Caco-2 (cell line): ENCODE data around the gene SEPTIN8. TPM values are rescaled to one million over a fixed set of nuclear protein-coding genes. Genes with fewer than 3 reads are reported as not detected.

Experiments used
- BruUV-seq: library from RNA; stranded (reverse); fragments of 400-500 nt; replicated peaks from 2 replicates; lab custom pipeline; 2021; lab: Mats Ljungman, UMichigan
- CTCF ChIA-PET: fragments of 300-600 bp; sonication (Branson Sonifier 250); formaldehyde crosslinking; loops from one replicate; lab custom pipeline; 2022; ENCODE audit warnings: antibody characterized with exemption; lab: Charles Lee
- POLR2A ChIA-PET: fragments of 300-600 bp; sonication (Branson Sonifier 250); formaldehyde crosslinking; loops from one replicate; lab custom pipeline; 2022; ENCODE audit warnings: antibody characterized with exemption; lab: Charles Lee
- DNase-seq, 2 experiments: peaks; one replicate each; pipeline versions ENCODE4 v3.0.0 to v3.0.0-alpha.2; 2020 to 2022
- H3K27me3 ChIP-seq: replicated peaks from 2 replicates; pipeline ENCODE4 v1.6.0; 2011; ENCODE audit warnings: low read length; ENCODE audit not compliant: control insufficient read depth, insufficient read depth
- H3K36me3 ChIP-seq: 2 replicates; pipeline ENCODE4 v1.5.1; 2011; ENCODE audit warnings: low read length; ENCODE audit not compliant: control insufficient read depth, insufficient read depth
- H3K4me1 ChIP-seq: fragments of 250-450 bp; sonication (Bioruptor Pico); 2 replicates; pipeline ENCODE4 v1.5.1; 2020; ENCODE audit warnings: mild to moderate bottlenecking
- H3K4me3 ChIP-seq: 2 replicates; pipeline ENCODE4 v1.5.1; 2011; ENCODE audit warnings: low read depth, mild to moderate bottlenecking, control low read depth, low read length
- H3K9me3 ChIP-seq: fragments of 250-450 bp; sonication (Bioruptor Pico); 2 replicates; pipeline ENCODE4 v1.5.1; 2020; ENCODE audit warnings: mild to moderate bottlenecking, moderate library complexity
- H3K27ac Mint-ChIP-seq: one replicate; pipeline ENCODE4 v1.8.0; 2022; ENCODE audit warnings: mixed read lengths; ENCODE audit not compliant: unreplicated experiment
- H3K27me3 Mint-ChIP-seq: one replicate; pipeline ENCODE4 v1.8.0; 2022; ENCODE audit warnings: mixed read lengths; ENCODE audit not compliant: insufficient read depth, unreplicated experiment
- H3K36me3 Mint-ChIP-seq: one replicate; pipeline ENCODE4 v1.8.0; 2022; ENCODE audit warnings: mild to moderate bottlenecking, mixed read lengths; ENCODE audit not compliant: insufficient read depth, unreplicated experiment
- H3K4me1 Mint-ChIP-seq: one replicate; pipeline ENCODE4 v1.8.0; 2022; ENCODE audit warnings: low read depth, mixed read lengths; ENCODE audit not compliant: unreplicated experiment
- H3K4me3 Mint-ChIP-seq: one replicate; pipeline ENCODE4 v1.8.0; 2022; ENCODE audit warnings: mild to moderate bottlenecking, moderate library complexity, mixed read lengths; ENCODE audit not compliant: unreplicated experiment
- H3K9me3 Mint-ChIP-seq: one replicate; pipeline ENCODE4 v1.8.0; 2022; ENCODE audit warnings: mixed read lengths; ENCODE audit not compliant: unreplicated experiment
- CTCF ChIP-seq, 2 experiments: fragments of 200-600 bp in 1 of 2; IDR thresholded peaks; 1 replicate in 1 of 2; 2 replicates in 1 of 2; pipeline versions ENCODE4 v1.5.1 to v1.8.0; 2011 to 2022; ENCODE audit warnings: antibody characterized with exemption in 1 of 2, control low read depth in 1 of 2, inconsistent platforms in 1 of 2, low read depth in 1 of 2, low read length in 1 of 2, mild to moderate bottlenecking in 1 of 2, moderate library complexity in 1 of 2; ENCODE audit not compliant: insufficient read depth in 1 of 2, severe bottlenecking in 1 of 2, unreplicated experiment in 1 of 2
- intact Hi-C: fragments of 100-400 bp; cut with micrococcal nuclease; formaldehyde crosslinking; loops from one replicate; pipeline ENCODE4 v1.10.0; 2022; ENCODE audit not compliant: unreplicated experiment
- total RNA-seq: library from RNA; stranded (reverse); gene quantifications from 2 replicates; pipeline ENCODE4 v1.2.3, GENCODE V29; 2022

The SEPTIN8 gene
- total RNA-seq, 1 experiment from 2014 or later = 60.7 TPM

- no peak for TF ChIP-seq CTCF (IDR thresholded peaks at IDR 0.05; ENCODE audit: insufficient read depth in 1 of 2, low read depth in 1 of 2, low read length in 1 of 2, severe bottlenecking in 1 of 2, unreplicated experiment in 1 of 2)
- Mint-ChIP-seq H3K36me3 (no peaks in the 10 kb centered on the region), H3K9me3 (no peaks in the 10 kb centered on the region), H3K4me3 (peak overlapping the region; percentile 76), H3K4me1 (peaks cover 11% of the 10 kb centered on the region), H3K27ac (no peak overlapping the region), H3K27me3 (no peaks in the 10 kb centered on the region)
- Histone ChIP-seq H3K36me3 (no peaks in the 10 kb centered on the region), H3K4me3 (peak overlapping the region; percentile 44), H3K9me3 (no peaks in the 10 kb centered on the region), H3K27me3 (no peaks in the 10 kb centered on the region), H3K4me1 (peaks cover 10% of the 10 kb centered on the region)
- no TSS peak for BruUV-seq
- ChIA-PET POLR2A (interaction anchor here (0.6 kb wide), 1 partner anchor 213 kb away, joined by 4 read pairs; no protein-coding TSS in a partner anchor), CTCF (interaction anchor here (0.6 kb wide), 2 partner anchors 23 to 64 kb away, joined by 3 to 4 read pairs; no protein-coding TSS in a partner anchor)
- intact Hi-C loops = loop anchor here (10.0 kb wide), 1 partner anchor 427 kb away; no protein-coding TSS in a partner anchor
- no peak for DNase-seq
These were observed 35.2 kb upstream of the SEPTIN8 start for GRCh38 chr5:132812123-132812765.

GRCh38 chr5:132810605-132811004 is 33.6 kb upstream of the SEPTIN8 start:
- ChIA-PET POLR2A (no interaction called here), CTCF (no interaction called here)
- H3K36me3 ChIP-seq = no peaks in the 10 kb centered on the region
- intact Hi-C loops = loop anchor here (10.0 kb wide), 1 partner anchor 426 kb away; no protein-coding TSS in a partner anchor
- H3K27me3 Mint-ChIP-seq = no peaks in the 10 kb centered on the region
- H3K27ac Mint-ChIP-seq = no peak overlapping the region
- no peak for DNase-seq
- peaks cover 13% of the 10 kb centered on the region for H3K4me1 Mint-ChIP-seq
- H3K4me3 Mint-ChIP-seq = no peak overlapping the region
- BruUV-seq = no TSS peak
- H3K4me1 ChIP-seq = peaks cover 17% of the 10 kb centered on the region
- no peaks in the 10 kb centered on the region for H3K27me3 ChIP-seq
- H3K9me3 Mint-ChIP-seq = no peaks in the 10 kb centered on the region
- H3K36me3 Mint-ChIP-seq = no peaks in the 10 kb centered on the region
- TF ChIP-seq CTCF (IDR thresholded peaks at IDR 0.05; ENCODE audit: insufficient read depth in 1 of 2, low read depth in 1 of 2, low read length in 1 of 2, severe bottlenecking in 1 of 2, unreplicated experiment in 1 of 2) = no peak
- H3K9me3 ChIP-seq = no peaks in the 10 kb centered on the region
- no peak overlapping the region for H3K4me3 ChIP-seq

- no peak for TF ChIP-seq CTCF (IDR thresholded peaks at IDR 0.05; ENCODE audit: insufficient read depth in 1 of 2, low read depth in 1 of 2, low read length in 1 of 2, severe bottlenecking in 1 of 2, unreplicated experiment in 1 of 2)
- H3K27me3 Mint-ChIP-seq = no peaks in the 10 kb centered on the region
These were observed 31.8 kb upstream of the SEPTIN8 start for GRCh38 chr5:132808866-132809265.

More at GRCh38 chr5:132808866-132809265, 31.8 kb upstream of the SEPTIN8 start:
- H3K4me1 Mint-ChIP-seq = peaks cover 13% of the 10 kb centered on the region
- intact Hi-C loops = no loop called here
- ChIA-PET POLR2A (no interaction called here), CTCF (interaction anchor here (0.6 to 3.0 kb wide), 2 partner anchors 12 to 54 kb away, joined by 4 to 115 read pairs; no protein-coding TSS in a partner anchor)
- no peak overlapping the region for H3K4me3 Mint-ChIP-seq
- Histone ChIP-seq H3K36me3 (no peaks in the 10 kb centered on the region), H3K4me1 (peaks cover 17% of the 10 kb centered on the region), H3K27me3 (no peaks in the 10 kb centered on the region), H3K4me3 (no peak overlapping the region), H3K9me3 (no peaks in the 10 kb centered on the region)
- DNase-seq = no peak
- H3K27ac Mint-ChIP-seq = no peak overlapping the region
- H3K36me3 Mint-ChIP-seq = no peaks in the 10 kb centered on the region
- no TSS peak for BruUV-seq
- H3K9me3 Mint-ChIP-seq = no peaks in the 10 kb centered on the region
